H9 (cell line): ENCODE measurements around the gene ALG2. TPM values are rescaled to one million over a fixed set of nuclear protein-coding genes. Genes with fewer than 3 reads are reported as not detected.

ENCODE experiments used
- DNase-seq: peaks from one replicate; pipeline ENCODE4 v3.0.0-alpha.2; 2017
- H2AFZ ChIP-seq: one replicate; pipeline ENCODE4 v1.6.1; 2013; ENCODE audit warnings: mild to moderate bottlenecking, low read length, control low read depth, moderate library complexity
- H2AK5ac ChIP-seq: 2 replicates; pipeline ENCODE4 v1.6.1; 2013; ENCODE audit warnings: low read length, control low read depth, mixed read lengths; ENCODE audit not compliant: insufficient read length
- H2BK120ac ChIP-seq: one replicate; pipeline ENCODE4 v1.6.1; 2013; ENCODE audit warnings: low read depth, mild to moderate bottlenecking, low read length, control low read depth, inconsistent platforms; ENCODE audit not compliant: poor library complexity, severe bottlenecking
- H2BK12ac ChIP-seq: 2 replicates; pipeline ENCODE4 v1.6.1; 2013; ENCODE audit warnings: low read length, control low read depth, mixed read lengths, low read depth; ENCODE audit not compliant: insufficient read length
- H2BK15ac ChIP-seq: 2 replicates; pipeline ENCODE4 v1.6.1; 2013; ENCODE audit warnings: low read depth, low read length, control low read depth
- H2BK20ac ChIP-seq: one replicate; pipeline ENCODE4 v1.6.1; 2013; ENCODE audit warnings: low read depth, mild to moderate bottlenecking, low read length, control low read depth, inconsistent platforms; ENCODE audit not compliant: poor library complexity, severe bottlenecking
- H2BK5ac ChIP-seq: 2 replicates; pipeline ENCODE4 v1.6.1; 2013; ENCODE audit warnings: low read length, control low read depth, mixed read lengths; ENCODE audit not compliant: insufficient read length
- H3K14ac ChIP-seq: 2 replicates; pipeline ENCODE4 v1.6.1; 2013; ENCODE audit warnings: low read length, control low read depth; ENCODE audit not compliant: insufficient read depth
- H3K18ac ChIP-seq: 2 replicates; pipeline ENCODE4 v1.6.1; 2013; ENCODE audit warnings: low read depth, mild to moderate bottlenecking, mixed read lengths, low read length, control low read depth; ENCODE audit not compliant: insufficient read length
- H3K23ac ChIP-seq: 2 replicates; pipeline ENCODE4 v1.6.1; 2013; ENCODE audit warnings: low read length, control low read depth, mixed read lengths, low read depth; ENCODE audit not compliant: insufficient read length
- H3K23me2 ChIP-seq: 2 replicates; pipeline ENCODE4 v1.6.1; 2013; ENCODE audit warnings: low read depth, mild to moderate bottlenecking, mixed read lengths, low read length, control low read depth; ENCODE audit not compliant: insufficient read length, poor library complexity, severe bottlenecking
- H3K27ac ChIP-seq: 2 replicates; pipeline ENCODE4 v1.5.1; 2013; ENCODE audit warnings: low read length, control low read depth, mixed read lengths, low read depth; ENCODE audit not compliant: insufficient read length
- H3K27me3 ChIP-seq: 2 replicates; pipeline ENCODE4 v1.6.1; 2013; ENCODE audit warnings: low read length, control low read depth, inconsistent platforms; ENCODE audit not compliant: insufficient read depth
- H3K4ac ChIP-seq: 2 replicates; pipeline ENCODE4 v1.6.1; 2013; ENCODE audit warnings: low read depth, mild to moderate bottlenecking, control low read depth, inconsistent platforms, low read length, moderate library complexity
- H3K4me1 ChIP-seq: 2 replicates; pipeline ENCODE4 v1.6.1; 2013; ENCODE audit warnings: low read length, control low read depth, inconsistent platforms; ENCODE audit not compliant: insufficient read depth
- H3K4me2 ChIP-seq: 2 replicates; pipeline ENCODE4 v1.6.1; 2013; ENCODE audit warnings: low read length, control low read depth, mixed read lengths; ENCODE audit not compliant: insufficient read length, insufficient read depth
- H3K56ac ChIP-seq: 2 replicates; pipeline ENCODE4 v1.6.1; 2013; ENCODE audit warnings: low read depth, mild to moderate bottlenecking, mixed read lengths, low read length, control low read depth; ENCODE audit not compliant: insufficient read length
- H3K79me1 ChIP-seq: 2 replicates; pipeline ENCODE4 v1.6.1; 2013; ENCODE audit warnings: low read depth, mild to moderate bottlenecking, moderate library complexity, low read length, control low read depth, inconsistent platforms; ENCODE audit not compliant: insufficient read depth, poor library complexity, severe bottlenecking
- H3K79me2 ChIP-seq: 2 replicates; pipeline ENCODE4 v1.6.1; 2013; ENCODE audit warnings: low read length, control low read depth, inconsistent platforms; ENCODE audit not compliant: insufficient read depth
- H3K9ac ChIP-seq: 2 replicates; pipeline ENCODE4 v1.6.1; 2013; ENCODE audit warnings: low read length, control low read depth, mixed read lengths; ENCODE audit not compliant: insufficient read length; ENCODE audit errors: extremely low read depth
- H3K9me3 ChIP-seq: one replicate; pipeline ENCODE4 v1.6.1; 2013; ENCODE audit warnings: low read depth, low read length, inconsistent platforms; ENCODE audit not compliant: control insufficient read depth
- H3T11ph ChIP-seq: one replicate; pipeline ENCODE4 v1.6.1; 2013; ENCODE audit warnings: mild to moderate bottlenecking, low read length, control low read depth, inconsistent platforms
- H4K20me1 ChIP-seq: one replicate; pipeline ENCODE4 v1.6.1; 2013; ENCODE audit not compliant: control insufficient read depth, insufficient read length, insufficient read depth
- H4K5ac ChIP-seq: 2 replicates; pipeline ENCODE4 v1.6.1; 2013; ENCODE audit warnings: low read depth, mild to moderate bottlenecking, mixed read lengths, low read length, control low read depth; ENCODE audit not compliant: insufficient read length
- H4K8ac ChIP-seq: replicated peaks from 2 replicates; pipeline ENCODE4 v1.6.1; 2013; ENCODE audit warnings: low read length, control low read depth, mixed read lengths, low read depth; ENCODE audit not compliant: insufficient read length
- H4K91ac ChIP-seq: 2 replicates; pipeline ENCODE4 v1.6.1; 2013; ENCODE audit warnings: low read depth, mild to moderate bottlenecking, moderate library complexity, mixed read lengths, low read length, control low read depth; ENCODE audit not compliant: insufficient read length
- H3K27ac Mint-ChIP-seq, 3 experiments: 2 replicates in 2 of 3; 3 replicates in 1 of 3; pipeline ENCODE4 v1.8.0; 2020 to 2021; ENCODE audit warnings: mixed read lengths in 3 of 3, mild to moderate bottlenecking in 1 of 3, moderate library complexity in 1 of 3
- H3K27me3 Mint-ChIP-seq: 2 replicates; pipeline ENCODE4 v1.8.0; 2021; ENCODE audit warnings: low read depth, mild to moderate bottlenecking, moderate library complexity, mixed read lengths
- H3K36me3 Mint-ChIP-seq, 3 experiments: 2 replicates in 2 of 3; 3 replicates in 1 of 3; pipeline ENCODE4 v1.8.0; 2020 to 2021; ENCODE audit warnings: low read depth in 3 of 3, mixed read lengths in 3 of 3; ENCODE audit not compliant: insufficient read depth in 1 of 3
- H3K4me1 Mint-ChIP-seq, 2 experiments: 2 replicates each; pipeline ENCODE4 v1.8.0; 2020; ENCODE audit warnings: mixed read lengths in 2 of 2
- H3K4me3 Mint-ChIP-seq, 2 experiments: 2 replicates in 1 of 2; 3 replicates in 1 of 2; pipeline ENCODE4 v1.8.0; 2020 to 2021; ENCODE audit warnings: mild to moderate bottlenecking in 2 of 2, mixed read lengths in 2 of 2, moderate library complexity in 1 of 2
- H3K9me3 Mint-ChIP-seq, 2 experiments: 2 replicates in 1 of 2; 3 replicates in 1 of 2; pipeline ENCODE4 v1.8.0; 2020; ENCODE audit warnings: mild to moderate bottlenecking in 2 of 2, mixed read lengths in 2 of 2, moderate library complexity in 1 of 2
- WGBS: extraction: QIAGEN DNeasy Blood & Tissue Kit; methylation state at CpG from one replicate; pipeline ENCODE4 v1.1.7; 2013; ENCODE audit warnings: missing lambda C conversion rate, low lambda C conversion rate, mixed read lengths; ENCODE audit not compliant: insufficient read length; ENCODE audit errors: extremely low coverage; 5-methylcytosine and 5-hydroxymethylcytosine counted together
- total RNA-seq: library from RNA; stranded (reverse); gene quantifications from 2 replicates; pipeline ENCODE4 v1.2.1, GENCODE V29; 2021
- TF ChIP-seq, protein P1 (sequence below): fragments of 200-600 bp; sonication (generic); conservative IDR thresholded peaks from 3 replicates; pipeline ENCODE4 v1.8.0; 2021; ENCODE audit warnings: antibody characterized with exemption, mild to moderate bottlenecking

ALG2 gene
- total RNA-seq, 1 experiment from 2014 or later, result 30.1 TPM

DNA sequence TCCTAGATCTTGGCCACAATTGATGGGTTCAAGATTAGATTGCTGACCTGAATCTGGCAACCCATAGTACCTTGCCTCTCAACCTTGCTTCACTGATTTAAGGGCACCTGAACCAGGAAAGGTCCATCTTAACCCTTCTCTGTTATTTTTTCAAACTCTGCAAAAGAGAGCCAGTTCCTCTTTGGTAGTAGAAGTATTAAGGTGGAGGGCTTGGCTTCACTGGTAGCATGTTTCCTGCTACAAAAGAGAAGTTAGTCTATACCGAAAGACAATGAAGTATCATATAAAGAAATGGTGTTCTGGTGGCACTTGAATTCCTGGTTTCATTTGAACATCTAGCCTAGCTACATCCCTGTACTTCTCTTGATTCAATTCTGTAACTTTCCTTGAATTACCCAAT lies 8.5 kb downstream of the ALG2 start:
- DNase-seq, result no peak
- TF ChIP-seq, protein P1, sequence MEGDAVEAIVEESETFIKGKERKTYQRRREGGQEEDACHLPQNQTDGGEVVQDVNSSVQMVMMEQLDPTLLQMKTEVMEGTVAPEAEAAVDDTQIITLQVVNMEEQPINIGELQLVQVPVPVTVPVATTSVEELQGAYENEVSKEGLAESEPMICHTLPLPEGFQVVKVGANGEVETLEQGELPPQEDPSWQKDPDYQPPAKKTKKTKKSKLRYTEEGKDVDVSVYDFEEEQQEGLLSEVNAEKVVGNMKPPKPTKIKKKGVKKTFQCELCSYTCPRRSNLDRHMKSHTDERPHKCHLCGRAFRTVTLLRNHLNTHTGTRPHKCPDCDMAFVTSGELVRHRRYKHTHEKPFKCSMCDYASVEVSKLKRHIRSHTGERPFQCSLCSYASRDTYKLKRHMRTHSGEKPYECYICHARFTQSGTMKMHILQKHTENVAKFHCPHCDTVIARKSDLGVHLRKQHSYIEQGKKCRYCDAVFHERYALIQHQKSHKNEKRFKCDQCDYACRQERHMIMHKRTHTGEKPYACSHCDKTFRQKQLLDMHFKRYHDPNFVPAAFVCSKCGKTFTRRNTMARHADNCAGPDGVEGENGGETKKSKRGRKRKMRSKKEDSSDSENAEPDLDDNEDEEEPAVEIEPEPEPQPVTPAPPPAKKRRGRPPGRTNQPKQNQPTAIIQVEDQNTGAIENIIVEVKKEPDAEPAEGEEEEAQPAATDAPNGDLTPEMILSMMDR, result no peak
- H3K9ac ChIP-seq, result no peak overlapping the region
- H3K4me2 ChIP-seq, result no peak overlapping the region
- H3T11ph ChIP-seq, result no peak overlapping the region
- peaks cover 4% of the 10 kb centered on the region; the same call in 1 of the 2 replicates for H3K4me1 ChIP-seq
- peaks cover 3% of the 10 kb centered on the region; the same call in 1 of the 2 replicates for H3K79me2 ChIP-seq
- WGBS, result no CpG with 5 or more reads among the region's 1 CpG
- H3K27ac Mint-ChIP-seq, result no peak overlapping the region
- H3K79me1 ChIP-seq, result no peaks in the 10 kb centered on the region
- H3K18ac ChIP-seq, result no peak overlapping the region
- no peak overlapping the region for H3K23ac ChIP-seq
- peaks cover 3% of the 10 kb centered on the region; the same call in 1 of the 2 replicates for H3K27me3 Mint-ChIP-seq
- no peak overlapping the region for H2AK5ac ChIP-seq
- H3K36me3 Mint-ChIP-seq, result peaks cover 10 to 14% (median 11%) of the 10 kb centered on the region in 3 experiments; a peak in 6 of 7 replicates
- no peaks in the 10 kb centered on the region for H3K9me3 ChIP-seq
- no peak overlapping the region for H2BK120ac ChIP-seq
- no peak overlapping the region for H3K4me3 Mint-ChIP-seq
- no peak overlapping the region for H3K4ac ChIP-seq
- no peaks in the 10 kb centered on the region for H3K27me3 ChIP-seq
- peaks cover 0 to 3% of the 10 kb centered on the region in 2 experiments; a peak in 1 of 5 replicates for H3K9me3 Mint-ChIP-seq
- no peak overlapping the region for H3K14ac ChIP-seq
- no peak overlapping the region for H2BK5ac ChIP-seq
- no peak overlapping the region for H4K5ac ChIP-seq
- no peak overlapping the region for H4K91ac ChIP-seq
- no peak overlapping the region for H3K27ac ChIP-seq
- no peak overlapping the region for H2BK12ac ChIP-seq
- no peaks in the 10 kb centered on the region for H4K20me1 ChIP-seq
- no peak overlapping the region for H3K56ac ChIP-seq
- H2BK15ac ChIP-seq, result no peak overlapping the region
- H4K8ac ChIP-seq, result no peak overlapping the region
- no peak overlapping the region for H2AFZ ChIP-seq
- H2BK20ac ChIP-seq, result no peak overlapping the region
- no peaks in the 10 kb centered on the region for H3K23me2 ChIP-seq
- peaks cover 0 to 12% of the 10 kb centered on the region in 2 experiments; a peak in 2 of 4 replicates for H3K4me1 Mint-ChIP-seq
